Breast epithelium (tissue), 3 donors: ENCODE results near the gene TMEM178B.

ENCODE experiments used
- POLR2AphosphoS5 ChIP-seq, 3 donors: sonication (generic); formaldehyde crosslinking; IDR thresholded peaks; one replicate each; pipeline ENCODE4 v1.6.1; 2017; ENCODE audit warnings: antibody characterized with exemption in 3 of 3
- TF ChIP-seq, protein P1 (sequence below), 3 donors: fragments of 450-650 bp; IDR thresholded peaks; one replicate each; pipeline ENCODE4 v1.5.1; 2016 to 2017; ENCODE audit warnings: antibody characterized with exemption in 3 of 3, mild to moderate bottlenecking in 3 of 3, moderate library complexity in 3 of 3

DNA sequence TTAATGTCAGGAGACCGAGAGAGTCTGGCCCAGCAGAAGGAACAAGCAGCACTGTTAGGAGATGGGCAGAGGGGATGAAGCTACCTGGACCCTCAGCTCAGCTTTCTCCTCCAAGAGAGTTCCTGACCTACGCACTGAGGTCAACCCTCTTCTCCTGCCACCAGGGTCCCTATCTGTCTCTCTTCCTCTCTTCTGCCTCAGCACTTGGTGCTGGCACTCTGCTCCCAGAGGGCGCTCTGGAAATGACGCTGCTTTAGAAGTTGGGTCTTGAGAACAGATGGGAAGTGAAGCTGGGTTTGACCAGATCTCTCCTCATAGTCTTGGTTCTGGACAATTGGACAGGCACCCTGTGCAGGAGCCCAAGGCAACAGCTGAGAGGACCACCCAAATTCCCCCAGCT is 261.3 kb downstream of the TMEM178B start:
- TF ChIP-seq, protein P1, sequence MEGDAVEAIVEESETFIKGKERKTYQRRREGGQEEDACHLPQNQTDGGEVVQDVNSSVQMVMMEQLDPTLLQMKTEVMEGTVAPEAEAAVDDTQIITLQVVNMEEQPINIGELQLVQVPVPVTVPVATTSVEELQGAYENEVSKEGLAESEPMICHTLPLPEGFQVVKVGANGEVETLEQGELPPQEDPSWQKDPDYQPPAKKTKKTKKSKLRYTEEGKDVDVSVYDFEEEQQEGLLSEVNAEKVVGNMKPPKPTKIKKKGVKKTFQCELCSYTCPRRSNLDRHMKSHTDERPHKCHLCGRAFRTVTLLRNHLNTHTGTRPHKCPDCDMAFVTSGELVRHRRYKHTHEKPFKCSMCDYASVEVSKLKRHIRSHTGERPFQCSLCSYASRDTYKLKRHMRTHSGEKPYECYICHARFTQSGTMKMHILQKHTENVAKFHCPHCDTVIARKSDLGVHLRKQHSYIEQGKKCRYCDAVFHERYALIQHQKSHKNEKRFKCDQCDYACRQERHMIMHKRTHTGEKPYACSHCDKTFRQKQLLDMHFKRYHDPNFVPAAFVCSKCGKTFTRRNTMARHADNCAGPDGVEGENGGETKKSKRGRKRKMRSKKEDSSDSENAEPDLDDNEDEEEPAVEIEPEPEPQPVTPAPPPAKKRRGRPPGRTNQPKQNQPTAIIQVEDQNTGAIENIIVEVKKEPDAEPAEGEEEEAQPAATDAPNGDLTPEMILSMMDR (IDR thresholded peaks at IDR 0.05) = no peak
- TF ChIP-seq POLR2AphosphoS5 (IDR thresholded peaks at IDR 0.05) = no peak
